Astrocyte of the spinal cord (primary cell): ENCODE results near the gene NME4.

ENCODE experiments used
- DNase-seq: peaks from one replicate; pipeline ENCODE4 v3.0.0; 2011; ENCODE audit warnings: low read depth, low spot score
- H3K4me3 ChIP-seq: 2 replicates; pipeline ENCODE4 v1.5.1; 2011; ENCODE audit warnings: low read depth, mild to moderate bottlenecking, low read length, moderate library complexity
- CTCF ChIP-seq: IDR thresholded peaks from 2 replicates; pipeline ENCODE4 v1.5.1; 2012; ENCODE audit warnings: low read depth, mild to moderate bottlenecking, low read length, inconsistent platforms
- in situ Hi-C: cut with HindIII; loops from 2 replicates; pipeline ENCODE4 v1.10.0; 2017; ENCODE audit warnings: low sequenced_read_pairs

Gene NME4

GRCh38 chr16:378821-379182 lies 18.2 kb upstream of the NME4 start:
- TF ChIP-seq CTCF, result no peak
- in situ Hi-C loops, result no loop called here
- DNase-seq, result no peak
- no peak overlapping the region for H3K4me3 ChIP-seq

- TF ChIP-seq CTCF, result no peak
- H3K4me3 ChIP-seq, result no peak overlapping the region
- DNase-seq, result no peak
- in situ Hi-C loops, result no loop called here
These were observed 17.6 kb upstream of the NME4 start for GRCh38 chr16:379183-379960.

GRCh38 chr16:379961-380761 lies 16.8 kb upstream of the NME4 start:
- no peak for DNase-seq
- no peak for TF ChIP-seq CTCF
- peak overlapping the region; percentile 68 for H3K4me3 ChIP-seq
- in situ Hi-C loops, result no loop called here

GRCh38 chr16:380762-381011 lies 16.3 kb upstream of the NME4 start:
- in situ Hi-C loops, result no loop called here
- peak overlapping the region; percentile 68 for H3K4me3 ChIP-seq
- DNase-seq, result no peak
- TF ChIP-seq CTCF, result no peak

- no peak for DNase-seq
- H3K4me3 ChIP-seq, result peak overlapping the region; percentile 68
- in situ Hi-C loops, result no loop called here
- TF ChIP-seq CTCF, result no peak
These were observed 15.8 kb upstream of the NME4 start for GRCh38 chr16:381012-381788.

GRCh38 chr16:381789-382717 lies 14.9 kb upstream of the NME4 start, which contains the start of gene PGAP6:
TSS of gene PGAP6 (minus strand) at chr16:381978. CDS start at chr16:381821, 157 bp downstream.
- no peak for TF ChIP-seq CTCF
- in situ Hi-C loops, result no loop called here
- DNase-seq, result no peak

More at GRCh38 chr16:381789-382717, 14.9 kb upstream of the NME4 start, which contains the start of gene PGAP6:
- H3K4me3 ChIP-seq, result peak within 1 kb of the TSS; percentile 68
